PC-9 (cell line): Measurements from ENCODE around the gene COQ9. TPM values are rescaled to one million over a fixed set of nuclear protein-coding genes. Genes with fewer than 3 reads are reported as not detected.

ENCODE experiments used
- BruUV-seq: library from RNA; stranded (reverse); fragments of 400-500 nt; replicated peaks from 2 replicates; lab custom pipeline; 2021; lab: Mats Ljungman, UMichigan
- CTCF ChIA-PET: fragments of 300-600 bp; sonication (Branson Sonifier 250); formaldehyde crosslinking; loops from one replicate; lab custom pipeline; 2022; ENCODE audit warnings: antibody characterized with exemption; lab: Charles Lee
- POLR2A ChIA-PET: fragments of 300-600 bp; sonication (Branson Sonifier 250); formaldehyde crosslinking; loops from one replicate; lab custom pipeline; 2022; ENCODE audit warnings: antibody characterized with exemption; ENCODE audit not compliant: unreplicated experiment; lab: Charles Lee
- DNase-seq, 2 experiments: peaks; one replicate each; pipeline versions ENCODE4 v3.0.0 to v3.0.0-alpha.2; 2015 to 2022; ENCODE audit warnings: mixed read lengths in 1 of 2
- H2AFZ ChIP-seq: fragments of 200-600 bp; sonication (generic); 2 replicates; pipeline ENCODE4 v1.8.1; 2017; ENCODE audit warnings: antibody characterized with exemption
- H3F3A ChIP-seq: fragments of 200-600 bp; sonication (generic); 2 replicates; pipeline ENCODE4 v1.8.1; 2017; ENCODE audit warnings: antibody characterized with exemption, mild to moderate bottlenecking, low read depth; ENCODE audit not compliant: insufficient read depth
- H3K27ac ChIP-seq: fragments of 200-600 bp; sonication (generic); 2 replicates; pipeline ENCODE4 v1.6.1; 2016; ENCODE audit warnings: mixed run types
- H3K27me3 ChIP-seq: fragments of 200-600 bp; sonication (generic); 2 replicates; pipeline ENCODE4 v1.6.1; 2016; ENCODE audit warnings: low read depth, mixed run types; ENCODE audit not compliant: insufficient read depth
- H3K36me3 ChIP-seq: fragments of 200-600 bp; sonication (generic); 2 replicates; pipeline ENCODE4 v1.6.1; 2016; ENCODE audit warnings: low read depth, mixed run types
- H3K4me1 ChIP-seq: fragments of 200-600 bp; sonication (generic); replicated peaks from 2 replicates; pipeline ENCODE4 v1.6.1; 2016; ENCODE audit warnings: mixed run types; ENCODE audit not compliant: insufficient read depth
- H3K4me2 ChIP-seq: fragments of 200-600 bp; sonication (generic); 2 replicates; pipeline ENCODE4 v1.6.1; 2017; ENCODE audit warnings: mixed run types
- H3K4me3 ChIP-seq: fragments of 200-600 bp; sonication (generic); 2 replicates; pipeline ENCODE4 v1.6.1; 2016; ENCODE audit warnings: mixed run types
- H3K79me2 ChIP-seq: fragments of 200-600 bp; sonication (generic); 2 replicates; pipeline ENCODE4 v1.6.1; 2017; ENCODE audit warnings: low read depth, mixed run types
- H3K9me2 ChIP-seq: fragments of 200-600 bp; sonication (generic); 2 replicates; pipeline ENCODE4 v1.8.1; 2017; ENCODE audit warnings: mild to moderate bottlenecking; ENCODE audit not compliant: insufficient read depth
- H3K9me3 ChIP-seq: fragments of 200-600 bp; sonication (generic); 2 replicates; pipeline ENCODE4 v1.8.1; 2016; ENCODE audit warnings: low read depth; ENCODE audit not compliant: insufficient read depth
- H4K20me1 ChIP-seq: fragments of 200-600 bp; sonication (generic); 2 replicates; pipeline ENCODE4 v1.8.1; 2017; ENCODE audit not compliant: insufficient read depth
- EZH2 ChIP-seq: fragments of 200-600 bp; sonication (generic); IDR thresholded peaks from 2 replicates; pipeline ENCODE4 v1.8.0; 2017; ENCODE audit warnings: antibody characterized with exemption, low read depth
- intact Hi-C: fragments of 100-400 bp; cut with micrococcal nuclease; formaldehyde crosslinking; loops from one replicate; pipeline ENCODE4 v1.10.0; 2022; ENCODE audit not compliant: unreplicated experiment
- total RNA-seq: library from RNA; stranded (reverse); gene quantifications from 2 replicates; pipeline ENCODE4 v1.2.3, GENCODE V29; 2021
- TF ChIP-seq, protein P1 (sequence below): fragments of 200-600 bp; sonication (generic); conservative IDR thresholded peaks from 2 replicates; pipeline ENCODE4 v1.6.1; 2017; ENCODE audit warnings: mixed run types, antibody characterized with exemption, mild to moderate bottlenecking, moderate library complexity

The COQ9 gene
- total RNA-seq, 1 experiment from 2014 or later, result 58.3 TPM

- no peak for TF ChIP-seq EZH2
- TF ChIP-seq, protein P1, sequence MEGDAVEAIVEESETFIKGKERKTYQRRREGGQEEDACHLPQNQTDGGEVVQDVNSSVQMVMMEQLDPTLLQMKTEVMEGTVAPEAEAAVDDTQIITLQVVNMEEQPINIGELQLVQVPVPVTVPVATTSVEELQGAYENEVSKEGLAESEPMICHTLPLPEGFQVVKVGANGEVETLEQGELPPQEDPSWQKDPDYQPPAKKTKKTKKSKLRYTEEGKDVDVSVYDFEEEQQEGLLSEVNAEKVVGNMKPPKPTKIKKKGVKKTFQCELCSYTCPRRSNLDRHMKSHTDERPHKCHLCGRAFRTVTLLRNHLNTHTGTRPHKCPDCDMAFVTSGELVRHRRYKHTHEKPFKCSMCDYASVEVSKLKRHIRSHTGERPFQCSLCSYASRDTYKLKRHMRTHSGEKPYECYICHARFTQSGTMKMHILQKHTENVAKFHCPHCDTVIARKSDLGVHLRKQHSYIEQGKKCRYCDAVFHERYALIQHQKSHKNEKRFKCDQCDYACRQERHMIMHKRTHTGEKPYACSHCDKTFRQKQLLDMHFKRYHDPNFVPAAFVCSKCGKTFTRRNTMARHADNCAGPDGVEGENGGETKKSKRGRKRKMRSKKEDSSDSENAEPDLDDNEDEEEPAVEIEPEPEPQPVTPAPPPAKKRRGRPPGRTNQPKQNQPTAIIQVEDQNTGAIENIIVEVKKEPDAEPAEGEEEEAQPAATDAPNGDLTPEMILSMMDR, result no peak
- Histone ChIP-seq H3K4me2 (no peak overlapping the region), H3K27ac (no peak overlapping the region), H3K27me3 (no peaks in the 10 kb centered on the region; the same call in 1 of the 2 replicates), H2AFZ (no peak overlapping the region), H4K20me1 (no peaks in the 10 kb centered on the region), H3K36me3 (no peaks in the 10 kb centered on the region), H3K9me3 (no peaks in the 10 kb centered on the region), H3K79me2 (no peaks in the 10 kb centered on the region), H3K9me2 (no peaks in the 10 kb centered on the region), H3F3A (peaks cover 22% of the 10 kb centered on the region; the same call in 1 of the 2 replicates), H3K4me1 (peaks cover 32% of the 10 kb centered on the region), H3K4me3 (no peak overlapping the region)
- ChIA-PET CTCF (no interaction called here), POLR2A (no interaction called here)
- no peak for DNase-seq
- BruUV-seq, result no TSS peak
- intact Hi-C loops, result no loop called here
Measured at GRCh38 chr16:57413733-57414132, 33.5 kb upstream of the COQ9 start.

DNA sequence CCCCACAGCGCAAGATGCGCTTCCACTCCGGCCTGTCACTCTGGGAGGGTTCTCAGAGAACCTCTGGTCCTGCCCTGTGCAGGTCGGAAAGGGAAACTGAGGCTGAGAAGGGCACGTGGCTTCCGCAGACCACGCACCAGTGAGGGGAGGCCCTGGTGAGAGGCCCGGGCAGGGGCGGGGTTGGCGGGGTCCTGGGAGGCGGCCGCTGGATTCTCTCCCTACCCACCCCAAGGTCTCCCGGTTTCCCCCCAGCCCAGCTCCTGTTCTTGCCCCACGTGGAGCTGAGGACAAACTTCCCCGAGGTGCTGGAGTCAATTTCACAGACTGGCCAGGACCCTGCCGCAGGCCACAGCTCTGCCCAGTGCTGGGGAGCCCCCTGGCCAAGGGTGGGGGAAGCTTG lies 31.2 kb upstream of the COQ9 start:
- no TSS peak for BruUV-seq
- H3K9me2 ChIP-seq, result no peaks in the 10 kb centered on the region
- H3F3A ChIP-seq, result peaks cover 26% of the 10 kb centered on the region; the same call in 1 of the 2 replicates
- H3K27me3 ChIP-seq, result no peaks in the 10 kb centered on the region; the same call in 1 of the 2 replicates
- peaks cover 24% of the 10 kb centered on the region for H3K4me1 ChIP-seq
- intact Hi-C loops, result loop anchor here (2.0 to 5.0 kb wide), 2 partner anchors 37 to 229 kb away; partner anchors contain the start of genes PSME3IP1 and RSPRY1
- H3K4me3 ChIP-seq, result no peak overlapping the region
- no peaks in the 10 kb centered on the region for H3K36me3 ChIP-seq
- no peak overlapping the region for H3K4me2 ChIP-seq
- no peak for DNase-seq
- ChIA-PET POLR2A (no interaction called here), CTCF (interaction anchor here (0.6 to 1.8 kb wide), 6 partner anchors 24 to 116 kb away, joined by 3 to 7 read pairs (median 4); no protein-coding TSS in a partner anchor)
- H3K79me2 ChIP-seq, result no peaks in the 10 kb centered on the region
- no peaks in the 10 kb centered on the region for H4K20me1 ChIP-seq
- H3K9me3 ChIP-seq, result no peaks in the 10 kb centered on the region
- TF ChIP-seq, protein P1, result no peak
- no peak for TF ChIP-seq EZH2
- no peak overlapping the region for H3K27ac ChIP-seq
- H2AFZ ChIP-seq, result no peak overlapping the region

- TF ChIP-seq EZH2, result no peak
- TF ChIP-seq, protein P1, result no peak
- H3K27me3 ChIP-seq, result no peaks in the 10 kb centered on the region
- H3K79me2 ChIP-seq, result no peaks in the 10 kb centered on the region
- H3K4me3 ChIP-seq, result no peak overlapping the region
- ChIA-PET CTCF (interaction anchor here (0.8 kb wide), 1 partner anchor 118 kb away, joined by 3 read pairs; no protein-coding TSS in a partner anchor), POLR2A (no interaction called here)
- no peaks in the 10 kb centered on the region for H4K20me1 ChIP-seq
- peak overlapping the region; percentile 16; the same call in 1 of the 2 replicates for H3K27ac ChIP-seq
- H3K9me2 ChIP-seq, result no peaks in the 10 kb centered on the region
- BruUV-seq, result no TSS peak
- DNase-seq, result no peak
- H3F3A ChIP-seq, result peaks cover 26% of the 10 kb centered on the region; the same call in 1 of the 2 replicates
- H3K36me3 ChIP-seq, result no peaks in the 10 kb centered on the region
- no peaks in the 10 kb centered on the region for H3K9me3 ChIP-seq
- intact Hi-C loops, result loop anchor here (5.0 kb wide), 1 partner anchor 232 kb away; the partner anchor contains the start of genes PSME3IP1 and RSPRY1
- peak overlapping the region; percentile 74; the same call in 1 of the 2 replicates for H3K4me2 ChIP-seq
- H3K4me1 ChIP-seq, result peaks cover 26% of the 10 kb centered on the region
- no peak overlapping the region for H2AFZ ChIP-seq
Measured at GRCh38 chr16:57419506-57419905, 27.8 kb upstream of the COQ9 start.
